Measurements from ENCODE around the gene FRY.

GRCh38 chr13:32245555-32245954 lies 214.0 kb downstream of the FRY start:
- TF ChIP-seq POLR2A (IDR thresholded peaks at IDR 0.05; ENCODE audit: low read length) (no peak), GATA1 (IDR thresholded peaks at IDR 0.05; ENCODE audit: low read depth, low read length) (no peak)

Measured in erythroblast (primary cell).